ENCODE measurements around the gene SPDYE3. TPM values are rescaled to one million over a fixed set of nuclear protein-coding genes. Genes with fewer than 3 reads are reported as not detected.
"Not testable (repeated sequence)": the region's sequence is repeated elsewhere in the genome, so short reads cannot be mapped to it uniquely, and the experiment has no call there.

The SPDYE3 gene
- total RNA-seq, 4 donors from 2014 or later: not detected

DNA sequence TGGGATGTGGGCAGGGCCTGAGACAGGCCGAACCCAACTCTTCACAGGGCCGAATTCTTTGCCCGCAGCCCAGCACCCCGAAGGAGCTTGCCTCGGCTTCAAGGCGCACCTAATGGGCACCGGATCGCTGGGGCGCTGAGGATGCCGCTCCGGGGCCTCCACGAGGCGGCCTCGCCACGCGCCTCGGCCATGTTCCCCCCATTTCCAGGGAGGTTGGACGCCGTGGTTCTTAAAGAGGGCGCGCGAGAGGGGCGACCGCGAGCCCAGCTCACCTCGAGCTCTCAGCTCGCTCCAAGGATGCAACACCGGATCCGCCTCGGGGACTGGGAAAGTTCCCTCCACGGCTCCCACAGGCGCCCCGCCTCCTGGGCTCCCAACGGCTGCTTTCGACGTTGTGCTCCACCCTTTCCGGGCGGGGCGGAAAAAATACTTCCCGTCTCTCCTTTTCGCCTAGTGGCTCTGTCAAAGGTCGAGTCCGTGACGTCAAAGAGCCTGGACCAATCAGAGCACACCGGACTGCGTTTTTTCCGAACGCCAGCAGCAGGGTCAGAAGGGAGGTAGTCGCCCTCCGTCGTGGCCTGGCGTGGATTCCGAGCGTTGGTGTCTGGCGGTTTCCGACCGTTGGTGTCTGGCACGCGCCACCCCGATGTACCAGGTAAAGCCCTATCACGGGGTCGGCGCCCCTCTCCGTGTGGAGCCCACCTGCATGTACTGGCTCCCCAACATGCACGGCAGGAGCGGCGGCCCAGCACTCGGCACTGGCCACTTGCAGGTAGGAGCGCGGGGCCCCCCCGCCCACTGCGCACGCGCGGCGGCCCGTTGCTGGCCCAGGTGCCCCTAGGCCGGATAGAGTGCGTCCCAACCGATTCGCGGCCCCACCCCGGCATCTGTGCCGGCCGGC is 28.3 kb downstream of the SPDYE3 start:
- peak; percentile 93 to 94 for DNase-seq
- H3K36me3 ChIP-seq; H3K4me1 ChIP-seq; H3K9me3 ChIP-seq; intact Hi-C loops (cut with DNase I; ENCODE audit: low total_unique reads); H3K27me3 ChIP-seq: not testable (repeated sequence)
- TF ChIP-seq CTCF (IDR thresholded peaks at IDR 0.05): peak in 3 of 4 experiments; percentile 2 to 29 (median 16)
- peak; percentile 97 to 98 for TF ChIP-seq POLR2A (IDR thresholded peaks at IDR 0.05)
- peak overlapping the region; percentile 89 to 96 for H3K27ac ChIP-seq
- H3K4me3 ChIP-seq: peak overlapping the region; percentile 60 to 88

DNA sequence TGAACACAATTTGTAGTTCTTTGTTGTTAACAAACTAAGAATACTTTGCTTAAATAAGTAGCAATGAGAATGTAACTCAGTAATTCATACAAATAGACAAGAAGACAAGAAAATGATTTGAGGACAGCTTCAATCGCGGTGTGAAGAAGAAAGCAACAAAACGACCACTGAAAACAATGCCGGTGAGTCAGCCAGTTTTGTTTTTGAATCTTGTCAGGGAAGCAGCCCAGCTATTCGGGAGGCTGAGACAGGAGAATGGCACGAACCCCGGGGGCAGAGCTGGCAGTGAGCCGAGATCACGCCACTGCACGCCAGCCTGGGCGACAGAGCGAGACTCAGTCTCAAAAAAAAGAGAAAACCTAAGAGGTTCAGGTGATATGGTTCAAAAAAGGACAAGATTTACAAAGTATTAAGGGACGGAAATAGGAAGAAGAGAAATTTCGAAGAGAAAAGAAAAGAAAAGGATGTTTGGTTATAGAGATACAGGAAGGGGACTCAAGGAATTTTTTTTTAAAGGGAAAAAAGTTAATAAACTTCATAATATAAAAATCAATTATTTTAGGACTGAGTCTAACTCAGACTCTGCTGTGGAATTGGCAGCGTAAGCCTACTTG is 30.7 kb downstream of the SPDYE3 start:
- H3K27me3 ChIP-seq; H3K36me3 ChIP-seq; H3K4me3 ChIP-seq; H3K4me1 ChIP-seq; intact Hi-C loops (cut with DNase I; ENCODE audit: low total_unique reads); DNase-seq; H3K27ac ChIP-seq; H3K9me3 ChIP-seq: not testable (repeated sequence)

DNA sequence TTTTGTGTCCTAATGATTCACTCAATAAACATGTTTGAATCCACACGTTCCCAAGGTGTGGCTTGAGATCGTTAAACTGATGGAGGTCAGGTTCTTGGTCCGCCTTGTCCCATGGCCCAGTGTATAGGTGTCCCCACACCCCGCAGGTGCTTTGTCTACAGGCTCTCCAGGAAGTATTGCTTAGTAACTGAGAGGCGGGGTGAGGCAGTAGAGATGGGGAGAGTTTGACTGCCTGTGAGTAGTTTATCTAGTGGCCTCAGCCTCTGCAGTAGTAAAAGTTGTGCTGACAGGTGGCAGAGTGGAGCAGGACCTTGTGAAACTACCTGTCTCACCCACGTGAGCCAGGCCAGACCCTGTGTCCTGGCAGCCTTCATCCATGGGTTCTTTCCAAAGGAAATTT is 33.8 kb downstream of the SPDYE3 start:
- H3K27ac ChIP-seq; H3K36me3 ChIP-seq; H3K27me3 ChIP-seq; H3K9me3 ChIP-seq; H3K4me3 ChIP-seq; intact Hi-C loops (cut with DNase I; ENCODE audit: low total_unique reads); H3K4me1 ChIP-seq; DNase-seq: not testable (repeated sequence)

DNA sequence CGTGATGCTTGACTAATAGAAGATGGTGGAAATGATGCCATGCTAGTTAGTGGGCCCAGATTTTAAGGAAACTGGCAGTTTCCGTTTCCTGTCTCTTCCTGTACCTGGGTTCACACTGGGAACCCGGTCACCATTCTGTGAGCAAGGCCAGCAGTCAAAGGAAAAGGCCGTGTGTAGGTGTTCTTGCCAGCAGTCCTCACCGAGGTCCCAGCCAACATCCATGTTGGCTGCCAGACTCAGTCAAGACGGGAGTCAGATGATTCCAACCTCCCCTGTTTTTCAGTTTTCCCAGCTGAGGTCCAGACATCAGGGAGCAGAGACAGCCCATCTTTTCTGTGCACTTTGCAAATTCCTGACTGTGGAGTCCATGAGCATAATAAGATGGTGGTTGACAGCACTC is 35.3 kb downstream of the SPDYE3 start:
- Histone ChIP-seq H3K9me3 (no peaks in the 10 kb centered on the region), H3K27ac (no peak overlapping the region), H3K4me1 (no peaks in the 10 kb centered on the region), H3K36me3 (no peaks in the 10 kb centered on the region), H3K4me3 (no peak overlapping the region), H3K27me3 (no peaks in the 10 kb centered on the region)
- DNase-seq: no peak
- intact Hi-C loops (cut with DNase I; ENCODE audit: low total_unique reads): no loop called here
- no peak for TF ChIP-seq CTCF (IDR thresholded peaks at IDR 0.05)
- no peak for TF ChIP-seq POLR2A (IDR thresholded peaks at IDR 0.05)

- H3K36me3 ChIP-seq; H3K4me3 ChIP-seq; H3K4me1 ChIP-seq; H3K27me3 ChIP-seq; DNase-seq; H3K9me3 ChIP-seq; intact Hi-C loops (cut with DNase I; ENCODE audit: low total_unique reads): not testable (repeated sequence)
- peak overlapping the region; percentile 44 to 65 for H3K27ac ChIP-seq
Measured at GRCh38 chr7:100344124-100344559, 36.6 kb downstream of the SPDYE3 start.

- peak in 1 of 4 experiments; percentile 14 for TF ChIP-seq CTCF (IDR thresholded peaks at IDR 0.05)
- H3K4me3 ChIP-seq; intact Hi-C loops (cut with DNase I; ENCODE audit: low total_unique reads); H3K27me3 ChIP-seq; H3K36me3 ChIP-seq; H3K9me3 ChIP-seq; DNase-seq; H3K4me1 ChIP-seq: not testable (repeated sequence)
- H3K27ac ChIP-seq: peak overlapping the region; percentile 44 to 65
Measured at GRCh38 chr7:100344560-100345287, 37.2 kb downstream of the SPDYE3 start.
